GM18507 (cell line): ENCODE results near the gene PAQR3.
"Not testable (repeated sequence)": the region's sequence is repeated elsewhere in the genome, so short reads cannot be mapped to it uniquely, and the experiment has no call there.

Experiments used
- DNase-seq: peaks from one replicate; pipeline ENCODE4 v3.0.0; 2011; ENCODE audit warnings: low read depth; ENCODE audit not compliant: insufficient read length; ENCODE audit errors: extremely low spot score
- FAIRE-seq: peaks from 2 replicates; lab custom pipeline; 2011; peaks lifted over from hg19 to GRCh38; lab: Jason Lieb, UNC

PAQR3 gene

DNA sequence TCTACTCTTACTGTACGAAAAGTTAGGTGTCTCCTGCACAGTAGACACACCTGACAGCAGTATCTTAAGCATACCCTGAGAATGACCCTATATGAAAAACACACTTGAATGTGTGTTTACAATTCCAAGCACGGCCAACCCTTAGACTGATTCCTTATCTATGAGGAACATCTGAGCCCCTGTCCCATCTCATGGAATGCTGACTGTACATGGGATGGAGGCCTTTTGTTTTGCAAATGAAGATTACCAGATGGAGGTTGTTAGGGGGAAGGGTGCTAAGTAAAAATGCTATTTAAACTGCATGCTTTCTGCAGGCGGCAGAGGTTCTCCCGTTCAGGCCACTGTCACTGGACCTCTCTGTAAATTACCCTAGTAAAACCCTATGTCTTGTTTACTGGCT is 2.2 kb downstream of the PAQR3 start:
- DNase-seq (no peak), FAIRE-seq (no peak)

DNA sequence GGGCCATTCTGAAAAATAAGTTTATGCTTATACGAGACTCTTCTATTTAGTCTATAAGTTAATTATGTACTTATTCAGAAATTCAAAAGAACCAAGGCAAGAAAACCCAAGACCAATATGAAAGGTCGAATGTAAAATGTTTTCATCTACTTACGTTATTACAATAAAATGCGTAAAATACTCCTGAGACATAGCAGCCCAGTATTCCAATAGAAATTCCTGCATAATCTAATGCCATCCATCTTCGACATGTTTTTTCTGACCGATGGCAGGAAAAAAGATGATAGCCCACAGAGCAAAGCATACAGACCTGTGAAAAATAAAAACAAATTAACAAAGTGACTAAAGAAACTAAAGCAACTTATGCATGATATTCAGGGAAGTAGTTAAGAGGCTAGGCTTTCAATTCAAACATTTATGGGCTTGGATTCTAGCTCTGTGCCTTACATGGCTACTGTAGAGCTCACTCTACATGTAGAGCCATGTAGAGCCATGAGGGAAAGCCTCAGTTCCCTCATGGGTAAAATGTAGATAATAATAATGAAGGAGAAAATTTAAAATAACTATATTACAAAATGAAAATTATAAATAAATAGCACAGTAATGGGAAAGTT is 9.1 kb downstream of the PAQR3 start:
- DNase-seq (no peak), FAIRE-seq (no peak)

DNA sequence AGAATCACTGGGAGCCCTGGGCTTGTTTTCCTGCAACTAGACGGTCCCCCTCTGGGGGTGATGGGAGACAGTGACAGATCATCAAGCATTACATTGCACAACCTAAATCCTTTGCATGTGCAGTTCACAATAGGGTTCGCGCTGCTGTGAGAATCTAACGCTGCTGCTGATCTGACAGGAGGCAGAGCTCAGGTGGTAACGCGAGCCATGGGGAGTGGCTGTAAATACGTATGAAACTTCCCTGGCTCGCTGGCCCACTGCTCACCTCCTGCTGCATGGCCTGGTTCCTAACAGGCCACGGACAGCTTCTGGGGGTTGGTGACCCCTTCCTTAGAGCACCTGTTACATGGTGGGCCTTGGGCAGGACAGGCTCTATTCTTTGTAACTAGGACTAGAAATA is 10.4 kb downstream of the PAQR3 start:
- no peak for DNase-seq
- no peak for FAIRE-seq

DNA sequence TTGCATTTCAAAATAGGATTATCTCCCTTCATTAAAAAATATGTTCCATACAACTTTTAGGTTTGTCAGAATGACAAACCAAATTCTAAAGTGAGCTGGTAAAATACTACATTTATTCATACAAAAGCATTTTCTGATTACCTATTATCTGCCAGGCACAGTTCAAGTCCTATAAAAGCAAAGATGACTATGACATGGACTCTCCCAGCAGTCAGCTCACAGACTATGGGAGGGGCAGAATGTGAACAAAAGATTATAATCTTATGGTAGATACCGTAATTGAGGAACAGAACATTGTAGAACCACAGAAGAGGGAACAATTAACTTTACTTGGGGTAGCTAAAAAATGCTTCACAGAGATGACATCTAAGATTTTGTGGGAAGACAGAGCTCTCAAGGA is 12.4 kb downstream of the PAQR3 start:
- no peak for DNase-seq
- no peak for FAIRE-seq

DNA sequence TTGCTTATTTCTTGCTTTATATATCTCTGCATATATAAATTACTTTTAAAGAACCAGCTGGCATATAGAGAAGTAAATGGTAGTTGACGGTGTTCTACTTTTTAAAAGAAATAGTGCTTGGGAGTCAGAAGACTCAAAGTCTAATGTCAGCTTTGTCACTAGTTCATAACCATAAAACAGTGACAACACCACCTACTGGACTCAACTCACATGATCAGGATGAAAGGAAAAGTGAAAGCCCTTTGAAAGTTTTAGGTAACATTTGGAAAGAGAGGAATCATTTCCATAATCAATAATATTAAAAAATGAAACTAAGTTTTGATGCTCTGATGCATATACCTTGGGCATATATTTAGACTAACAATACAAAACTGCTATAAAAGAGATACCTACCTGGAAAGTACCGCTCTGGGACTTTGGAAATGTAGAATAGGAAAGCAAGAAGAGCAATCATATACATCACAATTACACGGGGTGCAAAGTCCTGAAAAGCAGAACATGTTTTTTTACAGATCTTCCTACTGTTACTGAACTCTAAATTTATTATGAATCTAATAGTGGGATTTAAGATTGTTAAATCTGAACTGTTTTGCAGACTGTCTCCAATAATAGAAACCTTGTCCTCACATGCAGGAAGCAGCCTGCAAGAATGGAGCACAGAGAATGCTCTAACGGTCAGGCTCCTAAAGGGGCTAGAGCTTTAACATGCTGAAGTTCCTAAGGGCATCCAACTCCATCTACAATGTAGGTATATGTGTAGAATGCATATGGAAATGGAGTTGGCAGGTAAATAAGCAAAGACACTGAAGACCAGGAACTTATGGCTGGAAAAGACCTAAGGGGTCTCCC is 15.6 kb downstream of the PAQR3 start:
- FAIRE-seq (peak; percentile 63), DNase-seq (no peak)

DNA sequence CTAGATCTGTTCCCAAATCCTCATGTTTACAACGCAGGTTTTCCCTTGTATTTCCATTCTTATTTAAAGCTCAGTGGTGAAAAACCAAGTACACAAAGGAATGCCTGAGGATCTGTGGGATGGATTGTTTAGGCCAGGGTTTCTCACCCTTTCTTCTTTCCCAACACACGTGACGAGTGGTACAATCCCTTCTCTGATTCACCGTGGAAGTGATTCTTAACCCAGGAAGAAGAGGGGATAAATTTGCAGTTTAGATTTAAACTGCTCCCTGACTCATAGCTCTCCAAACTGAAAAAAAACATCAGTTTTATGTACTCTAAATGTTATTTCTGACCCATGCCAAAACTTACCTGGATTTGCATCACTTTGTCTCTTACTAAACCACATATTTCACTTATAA is 17.0 kb downstream of the PAQR3 start:
- no peak for FAIRE-seq

DNA sequence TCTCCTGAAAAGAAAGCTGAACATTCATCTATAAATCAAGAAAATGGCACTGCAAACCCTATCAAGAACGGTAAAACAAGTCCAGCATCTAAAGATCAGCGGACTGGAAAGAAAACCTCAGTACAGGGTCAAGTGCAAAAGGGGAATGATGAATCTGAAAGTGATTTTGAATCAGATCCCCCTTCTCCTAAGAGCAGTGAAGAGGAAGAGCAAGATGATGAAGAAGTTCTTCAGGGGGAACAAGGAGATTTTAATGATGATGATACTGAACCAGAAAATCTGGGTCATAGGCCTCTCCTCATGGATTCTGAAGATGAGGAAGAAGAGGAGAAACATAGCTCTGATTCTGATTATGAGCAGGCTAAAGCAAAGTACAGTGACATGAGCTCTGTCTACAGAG is 28.6 kb downstream of the PAQR3 start:
- no peak for DNase-seq
- no peak for FAIRE-seq

More for the DNA sequence above, 17.0 kb downstream of the PAQR3 start:
- no peak for DNase-seq

DNA sequence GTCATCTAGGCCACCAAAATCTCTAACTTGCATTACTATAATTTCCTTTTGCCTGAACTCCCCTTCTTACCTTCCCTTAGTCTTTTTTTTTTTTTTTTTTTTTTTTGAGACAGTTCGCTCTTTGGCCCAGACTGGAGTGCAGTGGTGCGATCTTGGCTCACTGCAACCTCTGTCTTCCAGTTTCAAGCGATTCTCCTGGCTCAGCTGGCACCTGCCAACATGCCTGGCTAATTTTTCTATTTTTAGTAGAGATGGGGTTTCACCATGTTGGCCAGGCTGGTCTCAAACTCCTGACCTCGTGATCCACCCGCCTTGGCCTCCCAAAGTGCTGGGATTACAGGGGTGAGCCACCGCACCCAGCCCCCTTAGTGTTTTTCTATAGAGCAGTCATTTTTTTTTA is 30.3 kb downstream of the PAQR3 start:
- DNase-seq, FAIRE-seq: not testable (repeated sequence)

DNA sequence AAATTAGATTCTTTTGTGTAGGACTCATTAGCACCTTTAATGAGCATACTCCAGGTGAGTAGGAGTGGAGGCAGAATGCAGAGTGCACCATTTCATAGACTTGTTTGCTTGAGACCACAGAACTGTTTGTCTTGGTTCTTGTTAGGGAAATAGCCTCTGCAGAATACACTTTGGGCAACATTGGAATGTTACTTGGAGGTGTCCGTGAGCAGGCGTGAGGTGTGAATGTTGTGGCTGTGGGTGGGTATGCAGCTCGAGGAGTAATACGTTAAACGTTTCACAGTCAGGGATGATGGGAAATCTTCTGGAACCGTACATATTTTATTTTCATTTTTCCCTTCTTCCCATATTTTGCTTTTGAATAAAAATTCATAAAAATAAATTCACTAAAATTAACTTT is 31.6 kb downstream of the PAQR3 start:
- FAIRE-seq (no peak), DNase-seq (no peak)

DNA sequence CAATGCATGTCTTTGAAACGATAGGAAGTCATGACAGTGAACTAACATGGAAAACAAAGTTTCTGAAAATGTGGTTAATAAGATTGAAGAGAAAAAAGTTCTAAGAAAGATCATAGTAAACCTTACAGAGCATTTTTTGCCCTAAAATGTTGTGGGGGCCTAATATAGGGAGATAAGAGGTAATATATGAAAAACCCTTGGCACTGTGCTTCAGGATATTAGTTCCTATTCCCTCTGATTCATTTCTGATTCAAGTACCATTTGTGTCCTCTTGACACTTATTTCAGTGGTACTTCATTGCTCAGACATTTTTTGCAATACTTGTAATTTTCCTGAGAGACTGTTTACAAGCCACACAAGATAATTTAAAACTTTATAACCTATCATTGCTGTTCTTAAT is 35.1 kb downstream of the PAQR3 start:
- no peak for DNase-seq
- FAIRE-seq = no peak

DNA sequence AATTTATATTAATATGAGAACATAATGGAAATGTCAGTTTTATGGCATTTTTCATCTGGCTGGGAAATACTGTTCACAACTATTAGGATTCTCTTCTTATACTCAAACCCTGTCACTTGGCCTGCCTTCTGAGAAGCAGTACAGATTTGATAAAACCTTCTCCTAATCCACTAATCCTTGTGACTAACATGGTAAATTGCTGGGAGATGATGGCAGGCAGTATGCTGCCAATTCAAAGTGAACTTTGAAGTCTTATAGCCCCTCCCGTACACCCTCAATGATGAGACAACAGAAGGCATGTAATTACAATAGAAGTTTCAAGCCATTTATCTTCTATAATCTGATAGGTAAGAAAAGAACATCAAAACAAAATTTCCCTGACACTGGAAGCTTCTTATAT is 36.9 kb downstream of the PAQR3 start:
- no peak for FAIRE-seq

DNA sequence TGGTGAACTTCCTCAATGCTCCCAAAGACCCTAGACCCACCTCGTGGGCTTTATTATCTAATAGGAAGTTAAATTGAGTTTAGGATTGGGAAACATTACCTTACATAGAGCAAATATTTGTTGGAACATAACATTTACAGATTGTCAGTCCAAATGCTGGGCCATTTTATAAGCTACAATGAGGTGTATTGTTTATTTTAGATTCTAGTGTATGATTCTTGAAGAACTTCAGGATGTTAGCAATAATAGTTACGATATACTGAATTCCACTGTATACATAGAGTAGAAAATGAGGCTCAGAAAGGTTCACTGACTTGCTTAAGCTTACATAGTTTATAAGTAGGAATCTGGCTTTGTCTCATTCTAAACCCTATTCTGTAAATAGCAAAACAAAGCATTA is 37.4 kb downstream of the PAQR3 start:
- DNase-seq = no peak
- FAIRE-seq = no peak

More for the DNA sequence above, 36.9 kb downstream of the PAQR3 start:
- DNase-seq = no peak

DNA sequence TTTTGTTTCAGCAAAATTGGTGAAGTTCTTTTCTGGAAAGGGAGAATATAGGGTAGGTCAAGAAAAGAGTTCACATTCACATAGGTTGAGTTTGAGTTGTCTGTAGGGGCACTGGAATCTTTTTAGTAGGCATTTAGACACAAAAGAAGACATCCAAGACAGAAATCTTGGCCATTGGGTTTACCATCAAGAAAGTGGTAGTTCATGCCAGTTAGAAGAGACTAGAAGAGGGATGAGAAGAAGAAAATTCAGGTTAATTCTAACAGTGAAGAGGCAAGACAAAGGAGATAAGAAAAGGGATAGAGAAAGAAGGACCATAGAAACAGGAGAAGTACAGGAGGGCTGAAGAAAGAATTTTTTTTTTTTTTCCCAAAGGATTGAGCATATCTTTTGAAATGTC is 39.9 kb downstream of the PAQR3 start:
- no peak for FAIRE-seq
- DNase-seq = no peak

DNA sequence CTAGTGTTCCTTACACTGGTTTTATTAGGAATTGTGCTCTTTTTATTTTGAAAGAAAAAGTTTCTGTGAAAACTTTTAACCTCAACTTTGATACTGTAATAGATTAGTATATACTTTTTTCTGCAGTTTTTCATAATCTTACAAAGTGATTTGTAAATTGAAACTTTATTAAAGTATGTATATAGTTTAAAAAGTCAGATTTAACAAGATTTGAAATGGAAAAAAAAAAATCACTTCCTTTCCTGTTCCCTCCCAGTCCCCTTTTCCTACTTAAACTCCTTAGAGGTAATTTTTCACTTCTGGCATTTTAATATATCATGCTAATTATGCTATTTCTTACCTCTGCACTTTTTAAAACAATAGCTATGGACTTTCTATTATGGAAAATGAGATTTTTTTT is 49.3 kb downstream of the PAQR3 start:
- no peak for FAIRE-seq
- no peak for DNase-seq

DNA sequence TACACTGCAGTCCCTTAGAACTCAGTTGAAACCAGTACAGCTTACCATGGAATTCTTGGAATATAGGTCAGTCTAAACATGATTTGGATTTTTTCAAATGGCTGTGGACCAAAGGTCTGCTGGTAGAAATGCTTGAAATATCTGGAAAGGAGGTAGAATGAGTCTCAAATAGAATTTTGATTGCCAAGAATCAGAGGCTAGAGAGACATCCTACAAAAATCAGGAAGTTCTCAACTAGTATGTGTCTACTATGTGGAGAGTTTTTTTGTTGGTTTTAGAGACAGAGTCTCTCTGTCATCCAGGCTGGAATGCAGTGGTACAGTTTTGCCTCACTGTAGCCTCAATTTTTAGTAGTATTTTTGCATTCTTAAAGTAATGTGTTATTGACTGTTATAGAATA is 53.6 kb downstream of the PAQR3 start:
- FAIRE-seq (no peak), DNase-seq (no peak)

DNA sequence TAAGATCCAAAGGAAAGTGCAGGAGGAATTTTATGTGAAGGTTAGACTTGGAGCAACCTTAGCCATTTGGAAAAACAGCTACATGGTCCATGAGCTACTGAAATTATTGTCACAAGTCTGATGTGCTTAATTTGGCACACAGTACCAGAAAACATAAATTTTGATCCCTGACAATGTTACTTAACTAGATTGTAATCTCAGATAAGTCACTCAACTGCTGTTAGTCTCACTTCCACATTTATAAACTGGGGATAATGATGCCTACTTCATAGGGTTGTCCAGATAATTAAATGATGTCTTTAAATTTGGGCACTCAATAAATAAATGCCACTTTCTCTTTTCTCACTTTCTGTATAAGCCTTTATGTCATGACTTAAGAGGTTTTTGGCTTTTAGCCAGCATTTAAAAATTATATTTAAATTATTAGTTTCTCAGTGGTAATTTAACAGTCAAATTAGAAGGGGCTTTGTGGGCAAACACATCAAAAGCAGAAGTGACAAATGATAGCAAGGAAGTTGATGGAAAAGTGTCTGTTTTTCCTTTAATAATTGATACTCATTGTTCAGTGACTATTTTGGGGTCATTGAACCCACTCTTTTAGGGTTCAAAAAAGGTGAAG is 58.3 kb downstream of the PAQR3 start:
- FAIRE-seq = no peak
- DNase-seq = no peak

DNA sequence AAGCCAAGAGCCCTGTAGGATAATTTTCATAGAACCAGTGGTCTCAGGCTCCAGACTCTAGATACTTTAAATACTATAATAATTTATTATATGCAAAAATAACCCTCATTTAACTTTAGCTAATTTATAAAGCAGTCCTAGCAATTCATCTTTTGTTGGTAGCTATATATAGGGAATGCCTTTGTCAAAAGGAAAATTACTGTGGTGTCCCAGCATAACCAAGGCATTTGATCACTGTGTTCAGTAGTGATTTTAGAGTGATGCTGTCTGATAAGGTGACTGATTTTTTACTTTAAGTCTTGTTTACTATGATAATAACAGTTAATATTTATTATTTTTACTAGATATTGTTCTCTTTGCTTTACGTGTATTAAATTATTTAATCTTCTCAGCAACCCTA is 61.2 kb downstream of the PAQR3 start:
- DNase-seq (no peak), FAIRE-seq (no peak)

DNA sequence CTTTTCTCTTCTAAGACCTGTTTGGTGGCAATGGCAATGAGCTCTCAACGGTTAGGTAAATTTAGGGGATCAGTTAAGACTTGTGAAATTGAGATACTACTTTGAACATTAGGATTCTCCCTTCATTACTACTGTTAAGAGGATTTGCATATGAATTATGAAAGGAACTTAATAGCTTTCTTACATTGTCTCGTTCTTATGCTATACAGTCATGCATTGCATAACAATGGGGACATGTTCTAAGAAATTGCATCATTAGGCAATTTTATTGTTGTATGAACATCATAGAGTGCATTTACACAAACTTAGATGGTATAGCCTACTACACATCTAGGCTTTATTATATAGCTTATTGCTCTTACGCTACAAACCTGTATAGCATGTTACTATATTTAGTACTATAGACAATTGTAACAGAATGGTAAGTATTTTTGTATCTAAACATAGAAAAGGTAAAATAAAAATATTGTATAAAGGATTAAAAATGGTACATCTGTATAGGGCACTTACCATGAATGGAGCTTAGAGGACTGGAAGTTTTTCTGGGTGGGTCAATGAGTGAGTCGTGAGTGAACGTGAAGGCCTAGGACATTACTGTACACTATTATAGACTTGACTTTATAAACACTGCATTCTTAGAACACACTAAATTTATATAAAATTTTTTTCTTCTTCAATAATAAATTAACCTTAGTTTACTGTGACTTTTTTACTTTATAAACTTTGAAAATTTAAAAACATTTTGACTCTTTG is 62.5 kb downstream of the PAQR3 start:
- DNase-seq (no peak), FAIRE-seq (peak; percentile 12)

DNA sequence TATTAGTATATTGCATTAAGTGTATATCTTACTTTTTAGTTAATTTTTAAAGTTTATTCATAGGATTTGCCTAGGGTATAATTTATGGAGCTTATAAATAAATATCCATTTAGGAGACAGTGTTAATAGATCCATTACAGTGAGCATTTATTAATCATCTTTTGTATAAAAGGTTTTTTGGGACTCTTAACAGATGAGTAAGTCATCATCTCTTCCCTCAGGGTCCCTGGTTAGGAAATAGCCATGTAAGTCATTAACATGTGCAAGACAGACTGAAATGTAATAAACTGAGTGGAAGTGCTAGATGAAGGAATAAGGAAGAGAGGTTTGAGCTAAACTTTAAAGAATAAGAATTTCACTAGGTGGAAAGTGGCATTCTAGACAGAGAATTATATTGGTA is 69.2 kb downstream of the PAQR3 start:
- DNase-seq (no peak), FAIRE-seq (no peak)

DNA sequence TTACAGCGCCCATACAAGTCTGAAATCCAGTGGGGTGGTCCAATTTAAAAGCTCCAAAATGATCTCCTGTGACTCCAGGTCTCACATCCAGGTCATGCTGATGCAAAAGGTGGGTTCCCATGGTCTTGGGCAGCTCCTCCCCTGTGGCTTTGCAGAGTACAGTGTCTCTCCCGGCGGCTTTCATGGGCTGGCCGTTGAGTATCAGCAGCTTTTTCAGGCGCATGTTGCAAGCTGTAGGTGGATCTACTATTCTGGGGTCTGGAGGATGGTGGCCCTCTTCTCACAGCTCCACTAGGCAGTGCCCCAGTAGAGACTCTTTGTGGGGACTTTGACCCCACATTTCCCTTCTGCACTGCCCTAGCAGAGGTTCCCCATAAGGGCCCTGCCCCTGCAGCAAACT is 70.5 kb downstream of the PAQR3 start:
- FAIRE-seq, DNase-seq: not testable (repeated sequence)
